Hindlimb muscle (tissue), 1 donor: ENCODE measurements around the gene ERVK3-1. TPM values are rescaled to one million over a fixed set of nuclear protein-coding genes. Genes with fewer than 3 reads are reported as not detected.
"Not testable (repeated sequence)": the region's sequence is repeated elsewhere in the genome, so short reads cannot be mapped to it uniquely, and the experiment has no call there.

Source experiments
- DNase-seq: peaks from one replicate; pipeline ENCODE4 v3.0.0-alpha.2; 2013
- polyA plus RNA-seq: library from polyadenylated mRNA; unstranded; fragments of 120-200 nt; gene quantifications from one replicate; pipeline ENCODE4 v1.2.1, GENCODE V29; 2013; ENCODE audit not compliant: insufficient read length

ERVK3-1 gene
- polyA plus RNA-seq, 1 donor: 33.0 TPM

DNA sequence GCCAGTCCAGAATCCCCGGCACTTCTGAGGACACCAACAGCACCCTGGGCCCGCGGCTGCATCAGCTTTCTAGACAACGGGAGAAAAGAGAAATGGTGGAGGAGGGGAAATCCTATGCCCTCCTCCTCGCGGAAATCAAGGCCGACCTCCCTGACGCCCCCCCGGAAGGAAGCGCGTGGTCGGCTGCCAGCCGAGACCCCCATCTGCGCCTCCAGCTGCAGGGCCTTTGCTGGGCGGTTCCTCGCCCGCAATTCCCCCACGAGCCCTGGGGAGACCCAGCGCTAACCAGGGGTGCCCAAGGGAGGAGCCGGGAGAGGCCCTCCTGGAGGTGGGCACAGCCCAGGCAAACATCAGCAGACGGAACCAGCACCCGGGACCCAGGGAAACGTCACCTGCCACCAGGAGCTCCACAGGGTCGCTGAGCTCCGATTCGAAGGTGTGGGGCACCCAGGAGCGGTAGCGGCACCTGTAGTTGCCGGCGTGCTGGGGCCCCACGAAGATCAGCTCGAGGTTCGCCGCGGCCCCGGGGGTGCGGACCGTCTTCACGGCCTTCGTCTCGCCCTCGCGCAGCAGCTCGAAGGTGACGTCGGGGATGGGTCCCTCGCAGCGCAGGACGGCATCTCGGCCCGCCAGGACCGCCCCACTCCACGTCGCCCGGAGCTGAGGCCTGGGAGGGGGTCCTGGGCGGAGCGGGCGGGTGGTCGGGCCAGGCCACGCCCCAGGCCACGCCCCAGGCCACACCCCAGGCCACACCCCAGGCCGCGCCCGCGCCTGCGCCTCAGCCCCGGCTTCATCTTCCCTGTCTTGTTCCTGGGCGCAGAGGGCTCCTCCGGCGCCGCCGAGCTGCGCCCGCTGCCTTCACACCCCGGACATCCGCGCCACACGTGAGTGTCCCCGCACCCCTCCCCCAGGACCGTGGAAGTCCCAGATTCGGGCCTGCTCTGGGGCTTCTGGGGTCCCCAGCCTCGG, 42.1 kb downstream of the ERVK3-1 start:
- peak; percentile 18 for DNase-seq

DNA sequence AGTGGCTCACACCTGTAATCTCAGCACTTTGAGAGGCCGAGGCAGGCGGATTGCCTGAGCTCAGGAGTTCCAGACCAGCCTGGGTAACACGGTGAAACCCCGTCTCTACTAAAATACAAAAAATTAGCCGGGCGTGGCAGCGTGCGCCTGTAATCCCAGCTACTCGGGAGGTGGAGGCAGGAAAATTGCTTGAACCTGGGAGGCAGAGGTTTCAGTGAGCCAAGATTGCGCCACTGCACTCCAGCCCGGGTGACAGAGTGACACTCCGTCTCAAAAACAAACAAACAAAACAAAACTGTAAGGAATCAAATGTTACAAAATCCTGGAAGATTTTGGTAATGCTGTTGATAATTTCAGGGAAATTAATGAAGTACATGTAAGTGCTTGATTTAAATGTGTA, 42.9 kb downstream of the ERVK3-1 start:
- DNase-seq: not testable (repeated sequence)

DNA sequence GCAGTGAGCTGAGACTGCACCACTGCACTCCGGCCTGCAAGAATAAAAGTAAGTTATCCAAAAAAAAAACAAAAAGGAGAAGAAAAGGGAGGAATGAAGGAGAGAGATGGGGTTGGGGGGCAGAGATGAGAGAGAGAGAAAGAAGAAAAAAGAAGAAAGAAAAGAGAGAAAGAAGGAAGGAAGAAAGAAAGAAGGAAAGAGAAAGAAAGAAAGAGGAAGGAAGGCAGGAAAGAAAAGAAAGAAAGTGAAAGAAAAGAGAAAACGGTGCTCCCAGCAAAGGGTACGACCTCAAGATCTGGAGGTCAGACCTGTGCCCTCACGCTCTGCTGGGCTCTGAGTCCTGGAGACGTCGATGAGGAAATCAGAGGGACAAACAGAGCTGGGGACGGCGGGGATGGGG, 44.4 kb downstream of the ERVK3-1 start:
- no peak for DNase-seq

DNA sequence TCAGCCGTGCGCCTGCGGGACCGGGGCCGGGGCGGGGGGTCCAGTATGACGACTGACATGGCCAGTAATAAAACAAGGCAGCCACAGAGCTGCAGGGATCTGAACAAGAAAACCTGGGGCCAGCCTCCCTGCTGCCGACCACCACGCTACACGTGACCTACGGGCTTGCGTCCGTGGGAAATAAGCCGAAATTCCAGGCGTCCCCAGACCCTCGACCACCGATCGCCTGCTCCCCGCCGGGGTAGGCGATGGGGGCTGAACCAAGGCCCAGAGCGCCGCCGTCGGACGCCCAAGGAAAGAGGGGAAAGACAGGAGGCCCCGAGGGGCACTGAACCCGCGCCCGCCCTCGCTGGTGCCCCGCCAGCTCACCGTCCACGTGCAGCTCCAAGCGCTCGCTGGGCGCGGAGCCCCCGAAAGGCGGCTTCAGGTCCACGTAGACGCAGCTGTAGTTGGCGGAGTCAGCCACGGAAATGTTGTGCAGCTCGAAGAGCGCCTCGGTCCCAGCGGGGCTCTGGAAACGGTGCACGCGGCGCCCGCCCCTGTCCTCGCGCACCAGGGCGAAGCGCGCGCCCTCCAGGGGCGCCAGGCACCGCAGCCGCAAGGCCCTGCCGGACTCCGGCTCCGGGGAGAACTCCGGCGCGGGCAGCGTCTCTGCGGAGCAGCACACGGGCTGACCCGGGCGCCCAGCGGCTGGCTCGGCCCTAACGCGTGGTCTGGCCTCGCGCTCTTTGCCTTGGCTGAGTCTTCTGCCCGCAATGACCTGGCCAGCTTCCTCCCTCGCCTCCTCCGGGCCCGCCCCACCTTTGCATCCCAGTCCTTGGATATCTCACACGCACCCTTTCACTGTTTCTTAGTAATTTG, 45.1 kb downstream of the ERVK3-1 start:
- no peak for DNase-seq

DNA sequence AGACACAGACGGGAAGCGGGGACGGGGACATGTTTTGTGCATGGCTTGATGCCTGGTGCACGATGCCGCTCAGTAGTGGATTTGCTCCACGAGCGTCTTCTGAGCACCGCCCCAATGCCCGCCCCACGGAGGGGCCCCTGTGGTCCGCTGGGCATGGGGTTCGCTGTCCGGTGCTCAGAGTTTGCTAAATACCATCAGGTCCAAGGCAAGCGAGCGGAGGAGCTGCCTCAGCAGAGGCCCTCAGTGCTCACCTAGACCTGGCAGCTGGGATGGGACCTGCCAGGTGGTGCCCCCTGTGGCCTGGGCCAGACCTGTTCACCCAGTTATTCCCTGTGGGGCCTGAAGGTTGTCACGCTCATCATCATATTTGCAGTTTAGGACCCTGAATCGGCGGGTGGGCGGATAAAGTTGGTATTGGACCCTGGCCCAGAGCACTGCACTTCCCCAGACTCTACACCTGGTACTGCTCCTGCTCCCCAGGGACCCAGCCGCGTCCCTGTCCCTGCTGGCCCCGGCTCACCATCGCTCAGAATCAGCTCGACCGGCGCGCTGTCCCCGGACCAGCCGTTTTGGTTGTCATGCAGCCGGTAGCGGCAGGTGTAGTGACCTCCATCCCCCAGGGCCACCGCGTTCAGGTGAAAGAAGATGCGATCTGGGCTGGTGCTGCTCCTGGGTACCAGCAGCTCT, 45.8 kb downstream of the ERVK3-1 start:
- no peak for DNase-seq

DNA sequence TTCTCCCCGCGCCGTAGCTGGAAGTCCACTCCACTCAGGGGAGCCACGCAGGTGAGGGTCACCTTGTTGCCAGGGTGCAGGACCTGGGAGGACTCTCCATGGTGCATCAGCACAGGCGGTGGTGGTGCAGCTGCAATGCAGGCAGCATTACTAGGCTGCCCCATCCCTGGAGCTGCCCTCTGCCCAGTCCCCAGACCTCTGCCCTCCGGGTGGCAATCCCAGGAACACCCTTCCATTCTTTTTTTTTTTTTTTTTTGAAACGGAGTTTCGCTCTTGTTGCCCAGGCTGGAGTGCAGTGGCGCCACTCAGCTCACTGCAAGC, 46.3 kb downstream of the ERVK3-1 start:
- no peak for DNase-seq

DNA sequence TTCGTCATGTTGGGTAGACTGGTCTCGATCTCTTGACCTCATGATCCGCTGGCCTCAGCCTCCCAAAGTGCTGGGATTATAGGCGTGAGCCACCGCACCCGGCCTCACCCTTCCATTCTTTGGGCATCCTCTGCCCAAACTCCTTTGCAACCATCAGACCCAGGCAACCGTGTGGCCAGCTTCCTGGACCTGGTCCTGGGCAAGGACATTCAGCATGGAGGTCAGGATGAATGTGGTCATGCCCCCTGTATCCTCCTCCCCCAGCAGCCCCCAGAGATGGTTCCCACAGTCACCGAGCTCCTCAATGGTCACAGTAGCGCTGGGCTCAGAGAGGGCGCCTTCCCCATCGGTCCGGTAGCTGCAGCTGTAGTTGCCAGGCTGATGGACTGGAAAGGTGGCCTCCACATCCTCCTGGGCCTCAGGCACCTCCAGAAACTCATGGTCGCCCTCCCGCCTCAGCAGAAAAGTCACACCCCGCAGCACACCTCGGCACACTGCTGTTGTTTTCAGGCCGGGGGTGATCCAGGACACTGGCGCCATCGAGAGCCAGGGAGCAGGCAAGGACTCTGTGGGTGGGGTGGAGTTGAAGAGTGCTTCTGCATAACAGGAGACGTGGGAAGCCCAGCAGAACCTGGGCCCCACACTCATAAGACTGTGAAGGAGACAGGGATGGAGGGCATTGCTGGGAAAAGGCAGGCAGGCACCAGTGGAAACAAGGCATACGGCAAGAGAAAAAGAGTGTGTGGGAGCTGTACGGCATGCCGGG, 47.0 kb downstream of the ERVK3-1 start:
- DNase-seq: no peak

DNA sequence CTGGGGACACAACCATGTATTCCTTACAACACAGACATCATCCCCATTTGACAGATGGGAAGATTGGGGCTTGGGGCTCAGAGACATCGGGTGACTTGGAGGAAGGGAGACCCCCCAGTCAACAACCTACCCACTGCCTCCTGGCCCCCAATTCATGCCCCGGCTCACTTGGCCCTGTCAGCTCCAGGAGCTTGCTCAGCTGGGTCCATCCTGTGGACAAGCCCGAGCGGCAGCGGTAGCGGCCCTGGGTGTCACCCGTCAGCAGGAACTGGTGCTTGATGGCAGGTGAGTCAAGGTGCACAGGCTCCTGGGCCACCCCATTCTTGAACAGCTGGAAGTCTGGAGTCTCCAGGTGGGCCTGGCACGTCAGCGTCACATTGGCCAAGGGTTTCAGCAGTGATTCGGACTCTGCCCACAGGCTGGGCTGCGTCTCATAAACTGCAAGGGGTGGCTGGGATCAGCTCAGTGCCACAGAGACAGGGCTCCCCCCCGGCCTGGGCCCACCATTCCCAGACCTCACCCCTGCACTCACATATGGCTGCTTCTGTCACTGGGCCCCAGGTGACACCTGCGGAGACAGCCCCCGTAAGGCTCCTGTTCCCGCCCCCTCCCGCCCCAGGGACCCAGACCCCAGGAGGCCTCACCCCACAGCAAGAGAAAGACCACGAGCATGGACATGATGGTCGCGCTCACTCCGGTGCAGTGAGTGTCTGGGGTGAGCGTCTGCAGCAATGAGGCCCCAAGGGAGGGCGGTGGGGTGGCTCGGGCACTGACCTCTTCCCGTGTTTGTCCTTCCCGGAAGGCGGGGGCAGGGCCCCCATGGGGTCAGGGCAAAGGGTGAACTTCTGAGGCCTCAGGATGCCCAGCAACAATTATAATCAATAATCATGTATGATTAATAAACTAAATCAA, 47.8 kb downstream of the ERVK3-1 start, which contains the start of gene A1BG:
A1BG (minus strand) TSS at position 733 of the 912 bp plus-strand sequence; CDS start at position 678, 55 bp downstream.
- DNase-seq: no peak

DNA sequence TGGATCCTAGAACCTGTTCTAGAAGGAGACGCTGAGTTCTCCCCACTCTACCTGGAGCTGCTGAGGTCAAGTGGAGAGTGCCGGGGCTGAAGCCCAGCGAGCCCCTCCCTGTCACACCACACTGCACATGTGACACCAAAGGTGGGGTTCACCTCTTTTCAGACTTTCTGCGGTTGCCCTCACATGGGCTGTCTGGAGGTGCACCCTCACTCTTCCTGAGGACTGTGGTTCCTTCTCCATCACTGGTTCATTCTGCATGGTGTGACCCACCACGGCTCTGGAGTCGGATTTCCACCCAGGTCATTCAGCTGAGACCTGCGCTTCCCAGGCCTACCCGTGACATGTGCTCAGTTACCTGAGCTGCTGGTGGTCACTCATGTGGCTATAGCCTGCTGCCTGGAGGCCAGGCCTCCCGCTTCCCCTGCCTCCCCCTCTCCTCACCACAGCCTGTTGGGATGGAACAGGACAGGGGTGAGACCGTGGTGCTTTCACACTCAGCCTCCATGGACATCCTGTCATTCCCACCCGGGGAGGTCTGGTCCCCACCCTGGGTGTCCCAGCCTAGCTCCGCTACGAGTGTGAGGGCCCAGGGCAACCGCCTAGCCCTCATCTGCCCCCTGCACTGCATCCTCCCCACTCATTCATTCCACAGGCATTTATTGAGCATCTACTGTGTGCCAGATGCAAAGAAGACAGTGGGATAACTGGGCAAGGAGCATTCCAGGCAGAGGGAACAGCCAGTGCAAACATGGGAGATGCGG, 48.7 kb downstream of the ERVK3-1 start:
- no peak for DNase-seq

DNA sequence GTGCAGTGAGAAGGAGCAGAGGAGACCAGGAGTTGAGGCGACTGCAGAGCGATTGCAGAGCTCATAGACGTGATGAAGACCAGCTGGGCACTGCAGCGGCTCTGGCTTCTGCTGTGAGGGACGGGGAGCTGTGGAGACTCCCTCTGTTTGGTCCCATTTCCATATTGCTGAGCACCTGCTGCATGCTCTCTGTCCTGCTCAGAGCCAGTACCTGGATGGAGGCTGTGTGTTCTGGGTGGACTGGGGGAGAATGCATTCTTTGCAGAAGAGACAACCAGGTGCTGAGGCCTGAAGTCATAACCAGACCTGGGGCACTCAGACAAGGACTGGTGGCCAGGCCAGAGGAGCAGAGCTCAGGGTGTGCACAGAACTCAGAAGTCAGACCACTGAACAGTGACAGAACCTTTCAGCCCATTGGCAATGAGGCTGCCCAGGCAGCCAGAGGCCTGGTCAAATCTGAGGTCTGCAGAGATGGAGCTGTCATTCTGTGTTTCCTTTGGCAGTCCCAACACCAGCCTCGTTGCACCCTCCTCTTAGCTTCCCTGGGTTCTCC, 49.4 kb downstream of the ERVK3-1 start:
- DNase-seq: no peak

DNA sequence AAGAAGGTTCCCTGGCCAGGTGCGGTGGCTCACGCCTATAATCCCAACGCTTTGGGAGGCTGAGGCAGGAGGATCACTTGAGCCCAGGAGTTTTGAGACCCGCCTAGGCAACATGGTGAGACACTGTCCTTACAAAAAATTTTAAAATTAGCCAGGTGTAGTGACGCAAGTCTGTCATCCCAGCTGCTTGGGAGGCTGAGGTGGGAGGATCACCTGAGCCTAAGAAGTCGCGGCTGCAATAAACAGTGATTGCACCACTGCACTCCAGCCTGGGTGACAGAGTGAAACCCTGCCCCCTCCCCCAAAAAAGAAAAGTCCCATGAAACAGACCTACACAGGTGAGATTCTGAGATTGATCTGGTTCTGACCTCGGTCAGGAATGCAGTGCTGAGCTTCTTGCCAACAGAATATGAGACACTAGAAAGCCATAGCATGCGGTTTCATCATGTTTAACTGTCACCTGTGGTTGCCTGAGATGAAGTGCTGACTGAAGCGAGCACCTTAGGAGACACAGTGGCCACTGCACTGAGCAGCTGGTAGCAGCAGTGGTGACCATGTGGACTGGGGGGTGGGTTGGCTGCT, 50.1 kb downstream of the ERVK3-1 start:
- DNase-seq: no peak

DNA sequence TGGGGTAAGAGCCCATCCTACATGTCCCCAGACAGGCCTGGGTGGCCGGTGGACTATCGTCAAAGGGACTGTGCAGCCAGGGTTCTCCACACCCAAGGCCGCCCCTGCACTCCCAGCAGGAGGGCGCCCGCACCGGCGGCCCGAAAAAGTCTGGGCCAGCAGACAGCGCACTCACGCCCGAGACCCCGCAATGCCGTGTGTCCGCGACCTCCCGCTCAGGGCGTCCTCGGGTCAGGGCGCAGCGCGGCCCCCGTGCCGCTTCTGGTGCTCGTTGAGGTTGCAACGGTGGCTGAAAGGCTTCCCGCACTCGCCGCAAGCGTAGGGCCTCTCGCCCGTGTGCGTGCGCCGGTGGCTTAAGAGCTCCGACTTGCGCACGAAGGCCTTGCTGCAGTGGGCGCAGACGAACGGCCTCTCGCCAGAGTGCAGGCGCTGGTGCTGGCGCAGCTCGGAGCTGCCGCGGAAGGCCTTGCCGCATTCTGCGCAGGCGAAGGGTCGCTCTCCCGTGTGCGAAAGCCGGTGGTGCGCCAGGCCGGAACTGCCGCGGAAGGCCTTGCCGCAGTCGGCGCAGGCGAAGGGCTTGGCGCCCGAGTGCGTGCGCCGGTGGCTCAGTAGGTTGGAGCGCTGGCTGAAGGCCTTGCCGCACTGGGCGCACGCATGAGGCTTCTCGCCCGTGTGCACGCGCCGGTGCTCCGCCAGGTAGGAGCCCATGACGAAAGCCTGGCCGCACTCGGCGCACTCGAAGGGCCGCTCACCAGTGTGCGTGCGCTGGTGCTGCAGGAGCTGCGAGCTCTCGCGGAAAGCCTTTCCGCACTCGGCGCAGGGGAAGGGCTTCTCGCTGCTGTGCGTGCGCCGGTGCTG, 51.0 kb downstream of the ERVK3-1 start:
- DNase-seq: peak; percentile 39

DNA sequence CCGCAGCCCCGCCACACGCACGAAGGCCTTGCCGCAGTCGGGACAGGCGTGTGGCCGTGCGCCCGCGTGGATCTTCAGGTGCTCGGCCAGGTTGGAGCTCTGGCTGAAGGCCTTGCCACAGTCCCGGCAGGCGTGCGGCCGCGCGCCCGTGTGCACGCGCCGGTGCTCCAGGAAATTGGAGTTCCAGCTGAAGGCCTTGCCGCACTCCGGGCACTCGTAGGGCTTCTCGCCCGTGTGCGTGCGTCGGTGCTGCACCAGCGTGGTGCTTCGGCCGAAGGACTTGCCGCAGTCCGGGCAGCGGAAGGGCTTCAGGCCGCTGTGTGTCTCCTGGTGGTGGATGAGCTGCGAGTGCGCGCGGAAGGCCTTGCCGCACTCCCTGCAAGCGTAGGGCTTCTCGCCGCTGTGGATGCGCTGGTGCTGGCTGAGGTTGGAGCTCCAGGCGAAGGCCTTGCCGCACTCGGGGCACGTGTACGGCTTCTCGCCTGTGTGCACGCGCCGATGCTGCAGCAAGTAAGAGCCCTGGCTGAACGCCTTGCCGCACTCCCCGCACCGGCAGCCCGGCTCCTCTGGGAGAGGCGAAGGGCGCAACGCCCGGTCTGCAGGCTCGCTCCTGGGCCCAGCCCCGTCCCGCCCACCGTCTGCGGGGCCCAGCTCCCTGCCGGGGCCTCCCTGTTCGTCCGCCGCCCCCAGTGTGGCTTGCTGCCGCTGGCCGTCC, 51.7 kb downstream of the ERVK3-1 start:
- DNase-seq: no peak

DNA sequence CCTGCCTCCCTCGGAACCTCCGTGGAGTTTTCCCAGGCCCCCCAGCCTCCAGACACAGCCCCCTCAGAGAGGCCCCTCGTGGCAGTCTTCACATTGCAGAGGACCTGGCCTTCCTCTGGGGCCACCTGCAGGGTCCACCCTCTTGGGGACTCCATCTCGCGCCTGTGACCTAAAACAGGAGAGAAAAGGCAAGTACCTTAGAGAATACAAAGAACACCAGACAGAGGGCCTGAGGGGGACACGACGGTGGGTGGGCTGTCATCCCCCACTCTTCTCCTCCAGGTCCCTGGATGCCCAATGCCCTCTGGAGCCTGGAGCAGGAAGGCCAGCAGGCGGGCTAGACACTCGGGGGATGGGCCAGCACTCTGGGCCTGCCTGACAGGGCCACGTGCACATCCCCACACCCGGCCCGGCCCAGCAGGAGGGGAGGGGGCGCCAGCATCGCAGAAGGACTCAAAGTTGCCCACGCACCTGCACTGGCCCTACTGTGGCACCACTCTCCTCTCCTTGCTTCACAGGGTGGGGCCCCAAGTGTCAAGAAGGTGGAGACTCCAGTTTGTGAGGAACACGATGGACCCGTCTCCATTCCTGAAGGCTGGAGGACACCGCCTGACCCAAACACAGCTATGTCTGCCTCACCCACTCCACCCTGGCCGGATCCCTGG, 52.4 kb downstream of the ERVK3-1 start:
- DNase-seq: no peak

DNA sequence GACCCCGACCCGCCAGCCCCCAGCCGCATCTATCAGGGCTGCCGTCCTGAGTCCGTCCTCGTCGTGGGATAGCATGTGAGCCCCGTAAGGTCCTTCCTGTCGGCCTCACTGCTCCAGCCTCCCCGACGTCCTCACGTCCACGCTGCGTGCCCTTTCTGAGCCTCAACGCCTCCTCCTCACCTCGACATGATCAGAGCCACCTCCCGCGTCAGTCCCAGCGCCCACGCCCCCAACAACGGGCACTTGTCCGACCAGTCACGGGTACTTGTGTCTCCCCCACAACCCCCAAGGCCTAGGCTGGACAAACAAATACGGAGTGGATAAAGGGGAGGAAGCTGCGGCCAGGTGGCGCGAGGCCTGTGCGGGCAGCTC, 56.7 kb downstream of the ERVK3-1 start:
- DNase-seq: no peak

DNA sequence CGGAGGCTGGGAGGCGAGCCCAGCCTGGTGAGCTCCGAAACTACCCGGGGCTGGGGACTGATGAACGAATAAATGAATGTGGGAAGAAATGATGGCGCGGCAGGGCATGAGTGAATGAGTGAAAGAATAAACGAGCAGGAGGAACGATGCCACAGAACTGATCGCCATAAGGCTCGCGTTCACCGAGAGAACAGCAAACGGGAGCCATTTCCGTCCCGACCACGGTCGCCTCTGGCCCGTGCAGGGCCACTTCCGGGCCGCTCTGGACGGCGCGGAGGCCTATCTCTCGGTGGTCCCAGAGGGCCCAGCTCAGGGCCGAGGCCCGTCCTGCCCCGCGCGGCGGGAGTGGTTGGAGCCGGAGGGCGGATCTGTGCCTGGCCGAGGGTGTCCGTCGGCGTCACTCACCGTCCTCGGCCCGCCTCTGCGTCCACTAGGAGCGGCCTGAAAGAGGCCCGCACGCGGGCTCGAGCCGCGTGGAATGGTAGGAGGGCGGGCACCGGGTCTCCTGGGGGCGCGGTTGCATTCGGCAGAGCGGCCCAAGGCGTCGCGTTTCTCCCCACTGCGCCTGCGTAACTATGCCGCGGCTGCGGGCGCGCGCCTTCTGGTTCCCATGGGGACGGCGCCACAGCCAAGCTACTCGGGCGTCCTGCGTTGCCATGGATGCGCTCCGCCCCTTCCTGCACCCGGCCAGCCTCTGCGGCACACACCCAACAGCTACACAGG, 57.3 kb downstream of the ERVK3-1 start, which contains the start of gene ZNF497:
ZNF497 (minus strand) TSS at position 480 of the 723 bp plus-strand sequence. CDS start 5,116 bp downstream, outside the sequence.
- peak; percentile 96 for DNase-seq
